Right lobe of liver (tissue), 6 donors: ENCODE measurements around the gene SPDL1. TPM values are rescaled to one million over a fixed set of nuclear protein-coding genes. Genes with fewer than 3 reads are reported as not detected.
A peak's percentile ranks its signal among the peaks of the same experiment; 100 is the strongest.

Experiments used
- ATAC-seq, 4 donors: fragments of 200-7000 bp; cut with Tn5 transposase; one replicate each; pipeline ENCODE4 v1.9.1; 2020; ENCODE audit warnings: mild to moderate bottlenecking in 4 of 4, moderate library complexity in 4 of 4
- DNase-seq, 3 donors: peaks; one replicate each; pipeline ENCODE4 v3.0.0-alpha.2; 2020
- H3K27ac ChIP-seq, 3 donors: fragments of 200-600 bp; one replicate each; pipeline ENCODE4 v1.8.0; 2022
- H3K27me3 ChIP-seq, 2 donors: fragments of 200-600 bp; one replicate each; pipeline ENCODE4 v1.8.0; 2022
- H3K36me3 ChIP-seq, 4 donors: fragments of 200-600 bp; sonication (generic) in 1 of 4; one replicate each; pipeline versions ENCODE4 v1.5.1 to v1.8.0; 2017 to 2022; ENCODE audit warnings: control low read depth in 1 of 4
- H3K4me1 ChIP-seq, 4 donors: fragments of 200-600 bp; sonication (generic) in 1 of 4; one replicate each; pipeline versions ENCODE4 v1.5.1 to v1.8.0; 2017 to 2022; ENCODE audit warnings: control low read depth in 1 of 4
- H3K4me3 ChIP-seq, 3 donors: fragments of 200-600 bp; one replicate each; pipeline ENCODE4 v1.8.0; 2022
- H3K9me3 ChIP-seq, 4 donors: fragments of 200-600 bp; sonication (generic) in 1 of 4; one replicate each; pipeline versions ENCODE4 v1.5.1 to v1.8.0; 2017 to 2022; ENCODE audit warnings: control low read depth in 1 of 4
- CTCF ChIP-seq, 4 donors: fragments of 200-600 bp in 3 of 4; fragments of 450-650 bp in 1 of 4; IDR thresholded peaks; one replicate each; pipeline versions ENCODE4 v1.5.1 to v1.8.0; 2016 to 2022; ENCODE audit warnings: antibody characterized with exemption in 4 of 4, mild to moderate bottlenecking in 2 of 4
- POLR2A ChIP-seq: fragments of 450-650 bp; IDR thresholded peaks from one replicate; pipeline ENCODE4 v1.6.1; 2017; ENCODE audit warnings: antibody characterized with exemption, mild to moderate bottlenecking
- WGBS: methylation state at CpG from one replicate; pipeline ENCODE4 v1.1.6; 2018; ENCODE audit warnings: low coverage, low lambda C conversion rate; ENCODE audit not compliant: insufficient coverage; ENCODE audit errors: missing lambda C conversion rate; 5-methylcytosine and 5-hydroxymethylcytosine counted together
- intact Hi-C, 2 donors: fragments of 100-400 bp; cut with DNase I; formaldehyde crosslinking; loops; one replicate each; pipeline versions ENCODE4 v1.11.2 to v1.14.1; 2022
- long read RNA-seq: library from polyadenylated mRNA; unstranded; transcript quantifications from one replicate; pipeline ENCODE4 v2.0.0, GENCODE V29; 2019
- total RNA-seq, 6 experiments: library from RNA; depleted of rRNA in 2 of 6; stranded (reverse); fragments of >200 nt in 2 of 6; fragmentation: NEBNext Ultra II Directional in 3 of 6; extraction: Animal tissue kit (Norgen Biotek cat#: 25700) in 3 of 6; gene quantifications; one replicate each; pipeline versions ENCODE4 v1.1.0 to v1.2.4, GENCODE V29; 2016 to 2023
- donor health status: DM: no; HTN: yes; CAD: no.
- donor health status: DM: no; HTN: no; CAD: no.
- donor health status: DM: no; HTN: no; CAD: no.
- donor health status: DM: no; HTN: yes; CAD: no.
- donor health status: DM: no; HTN: yes; CAD: no.

Gene SPDL1
- 1 to 10 TPM; 1.1 to 6.7 (median 2.4) TPM for total RNA-seq
- long read RNA-seq: 0 reads

- no peaks in the 10 kb centered on the region for H3K9me3 ChIP-seq
- intact Hi-C loops: no loop called here
- H3K27me3 ChIP-seq: no peaks in the 10 kb centered on the region
- TF ChIP-seq CTCF (IDR thresholded peaks at IDR 0.05) (no peak), POLR2A (peak; percentile 80)
- H3K4me3 ChIP-seq: peak within 1 kb of the TSS; percentile 70 to 75 (median 72)
- ATAC-seq (peak; percentile 97 to 99 (median 99)), DNase-seq (peak; percentile 95 to 97 (median 96))
- peak within 1 kb of the TSS; percentile 38 to 45 (median 41) for H3K27ac ChIP-seq
- no peaks in the 10 kb centered on the region for H3K36me3 ChIP-seq
- peaks cover 0 to 8% (median 0%) of the 10 kb centered on the region in 4 donors for H3K4me1 ChIP-seq
- WGBS: under 1% methylated on average over 38 of the region's 53 CpGs
Observed at GRCh38 chr5:169583424-169584220, at the start of gene SPDL1. SPDL1 (plus strand) TSS chr5:169583773; CDS start chr5:169588417, 4,644 bp downstream.

- Histone ChIP-seq H3K4me3 (no peak overlapping the region), H3K36me3 (no peaks in the 10 kb centered on the region), H3K27ac (no peak overlapping the region), H3K9me3 (no peaks in the 10 kb centered on the region), H3K4me1 (peaks cover 0 to 11% (median 4%) of the 10 kb centered on the region in 4 donors), H3K27me3 (no peaks in the 10 kb centered on the region)
- no peak for TF ChIP-seq POLR2A
- no peak for TF ChIP-seq CTCF (IDR thresholded peaks at IDR 0.05)
- 39% methylated on average over 2 of the region's 2 CpGs for WGBS
- no peak for ATAC-seq
- DNase-seq: no peak
- intact Hi-C loops: no loop called here
Observed at GRCh38 chr5:169534311-169534880, 49.2 kb upstream of the SPDL1 start.

- ATAC-seq: no peak
- no peaks in the 10 kb centered on the region for H3K27me3 ChIP-seq
- no peak for TF ChIP-seq POLR2A
- TF ChIP-seq CTCF (IDR thresholded peaks at IDR 0.05): no peak
- DNase-seq: no peak
- no peaks in the 10 kb centered on the region for H3K9me3 ChIP-seq
- H3K36me3 ChIP-seq: no peaks in the 10 kb centered on the region
- peaks cover 0 to 11% (median 5%) of the 10 kb centered on the region in 4 donors for H3K4me1 ChIP-seq
- H3K4me3 ChIP-seq: no peak overlapping the region
- intact Hi-C loops: no loop called here
- H3K27ac ChIP-seq: no peak overlapping the region
Observed at GRCh38 chr5:169534939-169535338, 48.6 kb upstream of the SPDL1 start.

- Histone ChIP-seq H3K27ac (no peak overlapping the region), H3K36me3 (no peaks in the 10 kb centered on the region), H3K9me3 (no peaks in the 10 kb centered on the region), H3K27me3 (no peaks in the 10 kb centered on the region), H3K4me3 (no peak overlapping the region), H3K4me1 (peaks cover 0 to 11% (median 5%) of the 10 kb centered on the region in 4 donors)
- WGBS: 13% methylated on average over 1 of the region's 1 CpG
- DNase-seq (peak; percentile 42 to 91 (median 76)), ATAC-seq (peak; percentile 95 to 100 (median 97))
- intact Hi-C loops: no loop called here
- TF ChIP-seq CTCF (IDR thresholded peaks at IDR 0.05): no peak
- no peak for TF ChIP-seq POLR2A
Observed at GRCh38 chr5:169538944-169539343, 44.6 kb upstream of the SPDL1 start.
